Transverse colon (tissue), 3 donors: Measurements from ENCODE around the gene HOXA3.

Experiments
- POLR2A ChIP-seq: fragments of 450-650 bp; IDR thresholded peaks from one replicate; pipeline ENCODE4 v1.6.1; 2016; ENCODE audit warnings: antibody characterized with exemption, mild to moderate bottlenecking, moderate library complexity
- TF ChIP-seq, protein P1 (sequence below), 5 experiments: fragments of 200-600 bp in 3 of 5; fragments of 450-650 bp in 2 of 5; sonication (generic) in 3 of 5; IDR thresholded peaks; 1 replicate in 2 of 5; 2 replicates in 3 of 5; pipeline ENCODE4 v1.5.1; 2016 to 2017; ENCODE audit warnings: antibody characterized with exemption in 5 of 5, inconsistent platforms in 3 of 5, mild to moderate bottlenecking in 2 of 5, moderate library complexity in 1 of 5

DNA sequence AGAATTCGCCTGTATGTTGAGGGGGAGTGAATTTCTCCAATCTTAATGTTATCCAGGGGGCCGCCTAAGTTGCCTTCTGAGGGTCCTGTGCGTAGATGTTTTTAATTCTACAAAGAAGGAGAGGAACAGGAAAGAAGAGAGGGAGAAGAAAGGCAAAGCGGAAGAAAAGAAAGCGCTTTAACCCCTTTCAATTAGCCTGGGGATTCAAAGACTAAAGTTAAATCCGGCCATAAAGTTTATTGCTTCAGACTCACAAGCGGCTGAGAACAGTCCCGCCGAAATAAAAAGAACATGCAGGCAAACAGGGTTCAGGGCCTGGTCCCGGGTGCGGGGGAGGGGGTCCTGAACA, 13.4 kb downstream of the HOXA3 start:
- TF ChIP-seq, protein P1, sequence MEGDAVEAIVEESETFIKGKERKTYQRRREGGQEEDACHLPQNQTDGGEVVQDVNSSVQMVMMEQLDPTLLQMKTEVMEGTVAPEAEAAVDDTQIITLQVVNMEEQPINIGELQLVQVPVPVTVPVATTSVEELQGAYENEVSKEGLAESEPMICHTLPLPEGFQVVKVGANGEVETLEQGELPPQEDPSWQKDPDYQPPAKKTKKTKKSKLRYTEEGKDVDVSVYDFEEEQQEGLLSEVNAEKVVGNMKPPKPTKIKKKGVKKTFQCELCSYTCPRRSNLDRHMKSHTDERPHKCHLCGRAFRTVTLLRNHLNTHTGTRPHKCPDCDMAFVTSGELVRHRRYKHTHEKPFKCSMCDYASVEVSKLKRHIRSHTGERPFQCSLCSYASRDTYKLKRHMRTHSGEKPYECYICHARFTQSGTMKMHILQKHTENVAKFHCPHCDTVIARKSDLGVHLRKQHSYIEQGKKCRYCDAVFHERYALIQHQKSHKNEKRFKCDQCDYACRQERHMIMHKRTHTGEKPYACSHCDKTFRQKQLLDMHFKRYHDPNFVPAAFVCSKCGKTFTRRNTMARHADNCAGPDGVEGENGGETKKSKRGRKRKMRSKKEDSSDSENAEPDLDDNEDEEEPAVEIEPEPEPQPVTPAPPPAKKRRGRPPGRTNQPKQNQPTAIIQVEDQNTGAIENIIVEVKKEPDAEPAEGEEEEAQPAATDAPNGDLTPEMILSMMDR (IDR thresholded peaks at IDR 0.05), result no peak
- TF ChIP-seq POLR2A, result no peak
